ENCODE measurements around the gene SAA4. TPM values are rescaled to one million over a fixed set of nuclear protein-coding genes. Genes with fewer than 3 reads are reported as not detected.
"Not testable (repeated sequence)": the region's sequence is repeated elsewhere in the genome, so short reads cannot be mapped to it uniquely, and the experiment has no call there.

SAA4 gene, protein sequence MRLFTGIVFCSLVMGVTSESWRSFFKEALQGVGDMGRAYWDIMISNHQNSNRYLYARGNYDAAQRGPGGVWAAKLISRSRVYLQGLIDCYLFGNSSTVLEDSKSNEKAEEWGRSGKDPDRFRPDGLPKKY
- polyA plus RNA-seq (2012; ENCODE audit: low read depth, missing spikeins): not detected

DNA sequence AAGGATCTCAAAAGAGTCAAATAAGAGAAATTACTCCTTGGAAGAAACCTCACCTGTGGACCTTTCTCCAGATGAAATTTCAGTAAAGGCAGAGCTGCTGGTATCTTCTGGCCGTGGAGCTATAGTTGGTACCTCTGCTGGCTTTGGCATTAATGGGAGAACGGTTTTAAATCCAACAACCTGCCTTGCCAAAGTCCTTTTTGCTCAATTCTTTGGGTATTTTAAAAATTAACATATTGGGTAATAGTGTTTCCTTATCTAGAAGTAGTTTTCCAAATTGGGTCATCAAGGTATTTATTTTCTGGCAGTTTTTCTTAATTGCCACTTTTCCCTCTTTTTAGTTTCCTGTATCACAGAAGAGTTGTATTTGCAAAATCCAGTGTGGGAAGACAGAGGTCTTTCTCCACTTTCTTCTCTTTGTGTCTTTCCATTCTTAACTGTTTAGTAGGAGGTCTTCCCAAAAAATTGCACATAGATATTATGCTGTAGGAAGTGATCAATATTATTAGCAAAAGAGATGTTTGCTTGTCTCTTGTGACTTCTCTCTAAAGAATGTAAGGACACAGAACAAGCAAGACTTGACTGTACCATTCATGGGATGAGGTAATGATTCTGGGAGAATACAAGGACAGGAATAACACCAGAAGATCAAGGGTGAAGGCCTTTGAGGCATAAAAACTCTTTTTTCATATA is at the start of gene SAA4:
SAA4 (minus strand) TSS at position 139 of the 693 bp plus-strand sequence. CDS start 876 bp downstream, outside the sequence.
- TF ChIP-seq POU2F2 (IDR thresholded peaks at IDR 0.05; ENCODE audit: low read depth, low read length): no peak
- no peak for TF ChIP-seq POLR2AphosphoS5 (IDR thresholded peaks at IDR 0.05; ENCODE audit: low read depth, low read length)
- TF ChIP-seq POLR2A (IDR thresholded peaks at IDR 0.05; ENCODE audit: low read depth, low read length): no peak
- no peak for TF ChIP-seq PAX5 (IDR thresholded peaks at IDR 0.05; ENCODE audit: insufficient read depth, low read length, severe bottlenecking)
- no peak for TF ChIP-seq SPI1 (IDR thresholded peaks at IDR 0.05; ENCODE audit: low read depth, low read length)
- TF ChIP-seq TAF1 (IDR thresholded peaks at IDR 0.05; ENCODE audit: low read depth, low read length): no peak

DNA sequence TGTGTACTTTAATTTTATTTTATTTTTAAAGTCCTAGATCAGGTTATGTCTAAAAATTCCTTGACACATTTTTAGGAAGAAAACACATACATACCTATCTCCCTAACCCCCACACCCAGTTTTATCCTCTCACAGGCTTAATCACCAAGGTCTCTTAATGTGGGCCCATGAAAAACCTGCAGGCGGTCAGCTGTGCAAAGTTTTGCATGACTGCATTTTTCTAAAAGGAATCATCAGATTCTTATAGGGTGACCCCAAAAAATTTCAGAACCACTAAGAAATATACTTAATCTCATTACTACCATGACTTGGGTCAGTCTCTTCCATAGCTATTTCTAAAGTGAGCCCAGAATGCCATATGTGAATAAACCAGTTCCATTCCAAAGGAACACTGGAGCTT is 49.2 kb upstream of the SAA4 start:
- no peak for FAIRE-seq

More for the DNA sequence above, at the start of gene SAA4:
- DNase-seq (ENCODE audit: insufficient read length, low spot score): no peak
- FAIRE-seq: no peak

DNA sequence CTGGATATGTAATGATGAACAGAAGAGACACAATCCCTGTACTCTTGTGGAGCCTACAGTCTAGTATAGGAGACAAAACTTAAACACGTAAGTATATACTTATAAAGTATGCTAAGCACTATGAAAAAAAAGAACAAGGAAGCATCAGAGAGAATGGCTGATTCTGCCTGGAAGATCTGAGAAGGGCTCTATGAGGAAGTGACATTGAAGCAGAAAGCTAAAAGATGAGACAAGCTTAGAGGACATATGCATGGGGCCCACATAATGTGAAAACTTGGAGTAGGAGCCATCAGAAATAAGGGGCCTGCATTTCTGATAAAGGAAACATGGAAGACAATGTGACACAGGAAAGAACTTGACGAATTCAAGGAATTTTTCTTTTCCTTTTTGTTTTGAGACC is 46.0 kb upstream of the SAA4 start:
- TF ChIP-seq POLR2A (IDR thresholded peaks at IDR 0.05; ENCODE audit: low read depth, low read length) (no peak), POU2F2 (IDR thresholded peaks at IDR 0.05; ENCODE audit: low read depth, low read length) (no peak), SPI1 (IDR thresholded peaks at IDR 0.05; ENCODE audit: low read depth, low read length) (0 out of 2 replicates have a peak, but pooled peaks have one; percentile 25), TAF1 (IDR thresholded peaks at IDR 0.05; ENCODE audit: low read depth, low read length) (no peak)

More for the DNA sequence above, 49.2 kb upstream of the SAA4 start:
- no peak for DNase-seq (ENCODE audit: insufficient read length, low spot score)
- TF ChIP-seq POU2F2 (IDR thresholded peaks at IDR 0.05; ENCODE audit: low read depth, low read length) (no peak), TAF1 (IDR thresholded peaks at IDR 0.05; ENCODE audit: low read depth, low read length) (no peak), POLR2AphosphoS5 (IDR thresholded peaks at IDR 0.05; ENCODE audit: low read depth, low read length) (no peak), SPI1 (IDR thresholded peaks at IDR 0.05; ENCODE audit: low read depth, low read length) (no peak), POLR2A (IDR thresholded peaks at IDR 0.05; ENCODE audit: low read depth, low read length) (no peak), PAX5 (IDR thresholded peaks at IDR 0.05; ENCODE audit: insufficient read depth, low read length, severe bottlenecking) (no peak)

DNA sequence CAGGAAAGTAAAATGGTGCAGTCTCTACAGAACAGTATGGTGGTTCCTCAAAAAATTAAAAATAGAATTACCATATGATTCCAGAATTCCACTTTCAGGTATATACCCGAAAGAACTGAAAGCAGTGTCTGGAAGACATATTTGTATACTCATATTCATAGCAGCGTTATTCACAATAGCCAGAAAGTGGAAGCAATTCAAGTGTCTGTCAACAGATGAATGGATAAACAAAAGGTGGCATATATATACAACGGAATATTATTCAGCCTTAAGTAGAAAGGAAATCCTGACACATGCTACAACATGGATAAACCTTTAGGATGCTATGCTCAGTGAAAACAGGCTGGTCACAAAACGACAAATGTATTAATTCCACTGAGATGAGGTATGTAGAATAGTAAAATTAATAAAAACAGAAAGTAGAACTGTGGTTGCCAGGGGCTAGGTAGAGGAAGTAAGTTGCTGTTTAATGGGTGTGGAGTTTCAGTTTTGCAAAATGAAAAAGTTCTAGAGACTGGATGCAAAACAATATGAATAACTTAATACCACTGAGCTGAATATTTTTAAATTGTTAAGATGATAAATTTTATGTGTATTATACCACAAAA is 43.9 kb upstream of the SAA4 start:
- peak; percentile 69 for FAIRE-seq
- no peak for DNase-seq (ENCODE audit: insufficient read length, low spot score)
- TF ChIP-seq TAF1 (IDR thresholded peaks at IDR 0.05; ENCODE audit: low read depth, low read length) (no peak), SPI1 (IDR thresholded peaks at IDR 0.05; ENCODE audit: low read depth, low read length) (no peak), POU2F2 (IDR thresholded peaks at IDR 0.05; ENCODE audit: low read depth, low read length) (no peak), POLR2A (IDR thresholded peaks at IDR 0.05; ENCODE audit: low read depth, low read length) (no peak), PAX5 (IDR thresholded peaks at IDR 0.05; ENCODE audit: insufficient read depth, low read length, severe bottlenecking) (no peak), POLR2AphosphoS5 (IDR thresholded peaks at IDR 0.05; ENCODE audit: low read depth, low read length) (no peak)

More for the DNA sequence above, 46.0 kb upstream of the SAA4 start:
- no peak for FAIRE-seq
- no peak for DNase-seq (ENCODE audit: insufficient read length, low spot score)

DNA sequence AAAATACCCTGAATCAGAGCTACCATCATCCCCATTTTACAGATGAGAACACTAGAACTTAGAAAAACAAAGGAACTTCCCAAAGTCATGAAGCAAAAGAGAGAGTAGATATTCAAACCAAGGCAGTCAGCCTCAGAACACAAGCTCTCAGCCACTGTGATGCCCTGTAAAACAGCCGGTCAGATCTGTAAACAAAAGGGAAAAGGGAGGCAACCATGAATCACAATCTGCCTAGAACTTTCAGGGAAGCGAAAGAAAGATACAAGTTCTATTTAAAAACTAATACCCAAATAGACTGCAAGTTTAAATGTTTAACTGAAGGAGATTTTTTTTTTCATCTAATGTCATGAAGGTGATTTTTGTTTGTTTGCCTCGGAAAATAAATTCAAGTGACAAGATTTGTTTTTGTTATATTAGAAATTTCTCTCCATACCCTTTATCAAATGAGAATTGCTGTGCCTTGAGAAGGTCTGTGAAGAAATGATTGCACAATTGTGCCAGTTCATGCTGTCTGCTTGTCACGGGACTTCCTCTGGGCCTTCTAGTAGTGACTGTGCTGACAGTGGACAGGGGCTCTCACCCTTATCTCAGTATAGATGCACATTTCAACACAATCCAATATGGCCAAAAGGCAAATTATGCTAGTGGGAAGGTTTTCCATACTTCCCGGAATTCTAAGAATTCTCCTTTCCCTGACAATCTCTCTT is 41.1 kb upstream of the SAA4 start:
- no peak for TF ChIP-seq TAF1 (IDR thresholded peaks at IDR 0.05; ENCODE audit: low read depth, low read length)
- no peak for TF ChIP-seq POLR2A (IDR thresholded peaks at IDR 0.05; ENCODE audit: low read depth, low read length)
- TF ChIP-seq PAX5 (IDR thresholded peaks at IDR 0.05; ENCODE audit: insufficient read depth, low read length, severe bottlenecking): no peak
- TF ChIP-seq SPI1 (IDR thresholded peaks at IDR 0.05; ENCODE audit: low read depth, low read length): no peak
- no peak for TF ChIP-seq POLR2AphosphoS5 (IDR thresholded peaks at IDR 0.05; ENCODE audit: low read depth, low read length)
- no peak for TF ChIP-seq POU2F2 (IDR thresholded peaks at IDR 0.05; ENCODE audit: low read depth, low read length)
- FAIRE-seq (no peak), DNase-seq (ENCODE audit: insufficient read length, low spot score) (no peak)

DNA sequence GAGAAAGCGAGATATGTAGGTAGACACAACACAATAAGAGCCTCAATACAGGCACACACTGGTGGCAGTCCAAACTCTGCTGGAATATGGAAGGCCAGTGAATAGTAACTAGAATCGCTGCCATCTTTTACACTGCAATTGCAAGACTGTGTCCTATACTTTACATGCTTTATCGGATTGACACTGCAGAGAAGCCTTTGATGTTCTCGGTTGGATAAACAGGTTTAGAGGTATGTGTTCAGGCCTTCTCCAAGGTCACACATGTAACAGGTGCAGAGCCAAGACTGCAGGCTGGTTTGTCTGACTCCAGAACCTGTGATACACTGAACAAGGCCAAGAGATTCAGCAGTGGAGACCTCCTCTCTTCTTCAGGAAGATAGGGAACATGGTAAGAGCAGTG is 34.6 kb upstream of the SAA4 start:
- no peak for FAIRE-seq
- no peak for DNase-seq (ENCODE audit: insufficient read length, low spot score)
- TF ChIP-seq PAX5 (IDR thresholded peaks at IDR 0.05; ENCODE audit: insufficient read depth, low read length, severe bottlenecking): no peak
- TF ChIP-seq POU2F2 (IDR thresholded peaks at IDR 0.05; ENCODE audit: low read depth, low read length): no peak
- no peak for TF ChIP-seq POLR2AphosphoS5 (IDR thresholded peaks at IDR 0.05; ENCODE audit: low read depth, low read length)
- no peak for TF ChIP-seq SPI1 (IDR thresholded peaks at IDR 0.05; ENCODE audit: low read depth, low read length)
- no peak for TF ChIP-seq TAF1 (IDR thresholded peaks at IDR 0.05; ENCODE audit: low read depth, low read length)
- TF ChIP-seq POLR2A (IDR thresholded peaks at IDR 0.05; ENCODE audit: low read depth, low read length): no peak

DNA sequence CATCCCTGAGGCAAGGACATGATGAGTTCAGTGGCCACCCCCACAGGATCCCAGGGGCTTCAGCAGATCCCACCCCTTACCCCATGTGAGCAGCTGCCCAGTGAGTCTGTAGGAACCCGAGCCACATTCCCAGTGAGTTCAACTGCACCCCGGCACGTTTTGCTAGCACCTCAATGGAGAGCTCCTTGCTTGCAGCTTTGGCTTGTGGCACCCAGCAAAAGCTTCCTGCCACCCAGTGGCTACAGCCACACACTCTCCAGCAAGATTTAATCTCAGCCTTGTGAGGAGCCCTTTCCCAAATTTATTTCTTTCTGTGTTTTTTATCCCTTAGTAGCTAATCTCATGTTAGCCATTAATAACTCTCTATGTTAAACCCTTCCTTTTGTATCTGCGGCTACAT is 33.5 kb upstream of the SAA4 start:
- no peak for FAIRE-seq
- DNase-seq (ENCODE audit: insufficient read length, low spot score): no peak
- no peak for TF ChIP-seq POLR2A (IDR thresholded peaks at IDR 0.05; ENCODE audit: low read depth, low read length)
- TF ChIP-seq POLR2AphosphoS5 (IDR thresholded peaks at IDR 0.05; ENCODE audit: low read depth, low read length): no peak
- TF ChIP-seq PAX5 (IDR thresholded peaks at IDR 0.05; ENCODE audit: insufficient read depth, low read length, severe bottlenecking): no peak
- TF ChIP-seq SPI1 (IDR thresholded peaks at IDR 0.05; ENCODE audit: low read depth, low read length): no peak
- TF ChIP-seq TAF1 (IDR thresholded peaks at IDR 0.05; ENCODE audit: low read depth, low read length): no peak
- TF ChIP-seq POU2F2 (IDR thresholded peaks at IDR 0.05; ENCODE audit: low read depth, low read length): no peak

DNA sequence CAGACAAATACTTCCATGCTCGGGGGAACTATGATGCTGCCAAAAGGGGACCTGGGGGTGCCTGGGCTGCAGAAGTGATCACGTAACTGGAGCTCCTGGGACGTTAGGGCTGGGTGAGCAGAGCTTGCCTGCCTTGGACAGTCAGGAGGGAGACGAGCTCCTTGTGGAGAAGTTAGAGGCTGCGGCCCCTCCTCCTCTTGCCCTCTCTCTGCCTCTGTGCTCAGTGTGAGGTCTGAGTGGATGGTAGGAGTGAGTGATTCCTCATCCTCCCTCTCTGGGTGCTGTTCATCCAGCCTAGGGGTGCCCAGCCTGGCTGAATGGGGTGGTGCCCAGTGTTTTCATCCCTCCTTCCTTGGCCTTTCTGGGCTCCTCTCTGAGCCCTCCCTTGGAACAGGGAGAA is 32.6 kb upstream of the SAA4 start:
- not testable (repeated sequence) for FAIRE-seq; DNase-seq (ENCODE audit: insufficient read length, low spot score)

DNA sequence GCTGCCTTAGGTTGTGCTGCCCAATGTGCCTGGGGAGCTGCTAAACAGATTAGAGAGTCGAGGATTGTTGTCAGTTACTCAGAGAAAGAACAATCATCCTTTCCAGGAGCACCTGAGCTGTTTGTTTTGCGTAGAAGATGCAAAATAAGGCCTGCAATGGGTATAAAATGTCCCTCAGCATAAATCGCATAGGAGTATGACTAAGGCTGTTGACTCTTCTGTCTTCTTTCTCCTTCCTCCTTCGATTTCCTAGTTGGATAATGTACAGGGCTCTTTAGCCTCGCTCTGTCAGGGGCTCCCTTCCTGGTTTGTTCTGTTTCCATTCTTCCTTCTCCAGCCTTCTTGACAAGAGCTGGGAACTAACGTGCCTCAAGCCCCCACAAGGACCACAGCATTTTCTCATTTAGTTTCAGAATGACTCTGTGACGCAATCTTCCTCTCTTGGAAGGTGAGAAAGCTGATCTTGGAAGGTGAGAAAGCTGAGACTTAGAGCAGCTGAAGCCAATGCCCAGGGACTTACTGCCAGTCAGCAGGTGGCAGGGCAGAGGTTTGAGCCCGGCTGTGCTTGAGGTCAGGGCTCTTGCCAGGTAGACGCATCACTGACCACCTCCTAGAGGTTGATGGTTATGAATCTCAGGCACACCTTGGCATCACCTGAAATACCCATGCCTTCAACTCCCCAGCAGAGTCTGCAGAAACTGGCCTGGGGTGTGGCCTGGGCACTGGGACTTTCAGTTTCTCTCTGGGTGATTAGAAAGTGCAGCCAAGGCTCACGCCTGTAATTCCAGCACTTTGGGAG is 30.9 kb upstream of the SAA4 start:
- DNase-seq (ENCODE audit: insufficient read length, low spot score): not testable (repeated sequence)
- FAIRE-seq: peak; percentile 88
